HG02678 (cell line): Measurements from ENCODE around the gene OR56A4.
"Not testable (repeated sequence)": the region's sequence is repeated elsewhere in the genome, so short reads cannot be mapped to it uniquely, and the experiment has no call there.

Experiments
- ATAC-seq: cut with Tn5 transposase; IDR thresholded peaks from one replicate; pipeline ENCODE4 v1.9.1; 2021; ENCODE audit warnings: mild to moderate bottlenecking, moderate library complexity; ENCODE audit not compliant: unreplicated experiment

OR56A4 gene

DNA sequence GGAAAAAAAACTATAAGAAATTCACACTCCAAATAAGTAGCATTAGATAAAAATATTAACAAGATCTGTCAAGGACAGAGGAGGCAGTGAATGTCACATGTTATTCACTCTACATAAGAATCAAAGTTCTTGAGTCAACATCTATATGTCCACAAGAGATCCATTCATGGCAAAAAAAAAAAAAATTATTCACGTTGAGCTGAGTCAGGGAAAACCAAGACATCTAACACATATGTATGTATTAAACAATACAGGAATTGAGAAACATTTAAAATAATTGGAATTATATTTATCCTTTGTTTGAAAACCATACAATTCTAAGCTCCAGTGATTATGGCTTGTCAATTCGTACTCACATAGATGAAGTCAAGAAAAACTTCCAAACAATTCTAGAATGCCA is 39.8 kb downstream of the OR56A4 start:
- no peak for ATAC-seq

DNA sequence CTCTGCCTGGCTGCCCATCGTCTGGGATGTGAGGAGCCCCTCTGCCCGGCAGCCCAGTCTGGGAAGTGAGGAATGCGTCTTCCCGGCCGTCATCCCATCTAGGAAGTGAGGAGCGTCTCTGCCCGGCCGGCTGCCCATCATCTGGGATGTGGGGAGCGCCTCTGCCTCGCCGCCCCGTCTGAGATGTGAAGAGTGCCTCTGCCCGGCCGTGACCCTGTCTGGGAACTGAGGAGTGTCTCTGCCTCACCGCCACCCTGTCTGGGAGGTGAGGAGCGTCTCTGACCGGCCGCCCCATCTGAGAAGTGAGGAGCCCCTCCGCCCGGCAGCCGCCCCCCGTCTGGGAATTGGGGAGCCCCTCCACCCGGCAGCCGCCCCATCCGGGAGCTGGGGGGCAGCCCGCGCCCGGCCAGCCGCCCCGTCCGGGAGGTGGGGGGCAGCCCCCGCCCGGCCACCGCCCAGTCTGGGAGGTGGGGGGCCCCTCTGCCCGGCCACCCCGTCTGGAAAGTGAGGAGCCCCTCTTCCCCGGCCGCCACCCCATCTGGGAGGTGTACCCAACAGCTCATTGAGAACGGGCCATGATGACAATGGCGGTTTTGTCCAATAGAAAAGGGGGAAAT is 45.9 kb downstream of the OR56A4 start:
- ATAC-seq: not testable (repeated sequence)

DNA sequence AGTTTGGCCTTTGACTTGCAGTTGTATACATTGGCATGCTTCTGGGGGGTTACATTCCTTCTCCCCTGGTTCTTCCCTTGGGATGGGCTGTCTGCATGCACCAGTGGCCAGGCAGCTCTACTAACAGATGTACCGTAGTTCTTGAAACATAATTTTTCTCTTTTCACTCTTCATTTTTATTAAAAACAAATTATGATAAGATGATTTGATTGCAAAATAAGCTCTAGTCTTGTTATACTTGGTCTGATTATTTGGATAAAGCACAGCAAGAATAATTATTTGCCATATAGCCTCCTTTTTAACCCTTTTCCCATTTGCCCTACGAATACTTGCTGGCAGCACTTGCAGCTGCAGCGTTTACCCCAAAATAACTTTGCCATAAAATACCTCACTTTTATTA is 51.2 kb downstream of the OR56A4 start:
- ATAC-seq: no peak
